Brain pericyte (primary cell): Measurements from ENCODE around the gene AHR.
"Not testable (repeated sequence)": the region's sequence is repeated elsewhere in the genome, so short reads cannot be mapped to it uniquely, and the experiment has no call there.

Source experiments
- DNase-seq: peaks from one replicate; pipeline ENCODE4 v3.0.0-alpha.2; 2012; ENCODE audit warnings: low read depth, low spot score

Gene AHR

GRCh38 chr7:17374654-17375053, 76.2 kb downstream of the AHR start:
- no peak for DNase-seq

GRCh38 chr7:17376595-17376994, 78.1 kb downstream of the AHR start:
- DNase-seq: no peak

GRCh38 chr7:17380736-17381662, 82.5 kb downstream of the AHR start:
- no peak for DNase-seq

GRCh38 chr7:17382408-17383354, 84.2 kb downstream of the AHR start:
- DNase-seq: not testable (repeated sequence)

- DNase-seq: no peak
Measured at GRCh38 chr7:17384400-17384799, 85.9 kb downstream of the AHR start.

DNA sequence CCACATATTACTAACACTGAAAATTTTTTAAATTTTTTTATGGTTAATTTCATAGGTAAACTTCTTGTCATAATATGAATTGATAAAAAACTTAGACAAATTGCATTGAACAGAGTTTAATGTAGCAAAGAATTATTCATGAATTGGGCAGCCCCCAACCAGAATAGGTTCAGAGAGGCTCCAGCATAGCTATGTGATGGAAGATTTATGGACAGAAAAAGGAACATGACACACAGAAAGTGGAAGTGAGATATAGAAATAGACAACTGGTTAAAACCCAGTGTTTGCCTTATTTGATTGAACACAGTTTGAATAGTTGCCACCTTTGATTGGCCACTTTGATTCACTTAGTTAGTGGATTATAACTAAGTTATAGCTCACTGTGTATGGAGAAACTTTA, 87.2 kb downstream of the AHR start:
- no peak for DNase-seq

GRCh38 chr7:17390392-17390791, 91.9 kb downstream of the AHR start:
- DNase-seq: no peak

DNA sequence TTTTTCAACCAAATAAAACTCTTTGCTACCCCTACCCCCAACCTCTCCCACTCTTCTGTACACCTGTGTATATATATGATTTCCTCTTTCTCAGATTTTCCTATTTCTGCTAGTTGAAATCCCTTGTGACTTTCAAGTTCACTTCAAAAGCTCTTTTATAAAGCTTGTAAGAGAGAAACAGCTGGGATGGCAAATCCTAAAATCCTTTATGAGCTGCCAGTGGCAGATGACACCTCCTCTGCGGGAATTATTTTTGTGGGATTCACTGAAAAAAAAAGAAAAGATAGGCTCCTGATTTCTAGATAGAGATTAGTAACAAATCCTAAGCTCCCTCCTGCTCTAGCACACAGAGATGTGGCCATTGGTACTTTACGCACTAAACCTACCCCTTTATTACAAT, 92.9 kb downstream of the AHR start:
- DNase-seq: no peak

- no peak for DNase-seq
Measured at GRCh38 chr7:17392846-17393245, 94.4 kb downstream of the AHR start.

GRCh38 chr7:17394563-17394962, 96.1 kb downstream of the AHR start:
- DNase-seq: not testable (repeated sequence)
